Astrocyte (in vitro differentiated cells and primary cell): ENCODE data around the gene TNRC18. TPM values are rescaled to one million over a fixed set of nuclear protein-coding genes. Genes with fewer than 3 reads are reported as not detected.

Experiments used
- DNase-seq: peaks from one replicate; pipeline ENCODE4 v3.0.0-alpha.2; 2010; ENCODE audit warnings: low read depth
- FAIRE-seq: peaks from 2 replicates; lab custom pipeline; 2011; peaks lifted over from hg19 to GRCh38; lab: Jason Lieb, UNC
- H2AFZ ChIP-seq: 2 replicates; pipeline ENCODE4 v1.6.0; 2012; ENCODE audit warnings: low read depth, low read length, inconsistent platforms
- H3K27ac ChIP-seq: 2 replicates; pipeline ENCODE4 v1.5.1; 2011; ENCODE audit warnings: low read depth, low read length, inconsistent platforms
- H3K27me3 ChIP-seq: 2 replicates; pipeline ENCODE4 v1.6.0; 2011; ENCODE audit warnings: low read length, inconsistent platforms; ENCODE audit not compliant: insufficient read depth
- H3K36me3 ChIP-seq: 2 replicates; pipeline ENCODE4 v1.5.1; 2011; ENCODE audit warnings: low read length, inconsistent platforms; ENCODE audit not compliant: insufficient read depth
- H3K4me1 ChIP-seq: 2 replicates; pipeline ENCODE4 v1.5.1; 2011; ENCODE audit warnings: low read length, inconsistent platforms; ENCODE audit not compliant: insufficient read depth
- H3K4me2 ChIP-seq: 2 replicates; pipeline ENCODE4 v1.6.0; 2012; ENCODE audit warnings: low read length, inconsistent platforms
- H3K4me3 ChIP-seq: 2 replicates; pipeline ENCODE4 v1.5.1; 2011; ENCODE audit warnings: low read depth, mild to moderate bottlenecking, low read length, inconsistent platforms; ENCODE audit not compliant: insufficient read depth
- H3K79me2 ChIP-seq: 2 replicates; pipeline ENCODE4 v1.6.0; 2012; ENCODE audit warnings: mild to moderate bottlenecking, low read length, inconsistent platforms; ENCODE audit not compliant: insufficient read depth
- H3K9ac ChIP-seq: 2 replicates; pipeline ENCODE4 v1.6.0; 2012; ENCODE audit warnings: mild to moderate bottlenecking, low read length, inconsistent platforms
- H3K9me3 ChIP-seq: 2 replicates; pipeline ENCODE4 v1.5.1; 2012; ENCODE audit warnings: low read depth, mild to moderate bottlenecking, low read length, inconsistent platforms; ENCODE audit not compliant: insufficient read depth
- H4K20me1 ChIP-seq: 2 replicates; pipeline ENCODE4 v1.6.0; 2012; ENCODE audit warnings: low read length, inconsistent platforms; ENCODE audit not compliant: insufficient read depth
- H3K27ac Mint-ChIP-seq: one replicate; pipeline ENCODE4 v1.8.0; 2021; ENCODE audit warnings: mild to moderate bottlenecking, mixed read lengths; ENCODE audit not compliant: unreplicated experiment
- H3K27me3 Mint-ChIP-seq: one replicate; pipeline ENCODE4 v1.8.0; 2021; ENCODE audit warnings: low read depth, mixed read lengths; ENCODE audit not compliant: unreplicated experiment
- H3K36me3 Mint-ChIP-seq: one replicate; pipeline ENCODE4 v1.8.0; 2021; ENCODE audit warnings: low read depth, mixed read lengths; ENCODE audit not compliant: unreplicated experiment
- H3K4me1 Mint-ChIP-seq: one replicate; pipeline ENCODE4 v1.8.0; 2021; ENCODE audit warnings: low read depth, mixed read lengths; ENCODE audit not compliant: unreplicated experiment
- H3K4me3 Mint-ChIP-seq: one replicate; pipeline ENCODE4 v1.8.0; 2021; ENCODE audit warnings: mild to moderate bottlenecking, moderate library complexity, mixed read lengths; ENCODE audit not compliant: unreplicated experiment
- H3K9me3 Mint-ChIP-seq: one replicate; pipeline ENCODE4 v1.8.0; 2021; ENCODE audit warnings: mild to moderate bottlenecking, mixed read lengths; ENCODE audit not compliant: unreplicated experiment
- CTCF ChIP-seq: IDR thresholded peaks from 2 replicates; pipeline ENCODE4 v1.5.1; 2011; ENCODE audit warnings: low read depth, mild to moderate bottlenecking, inconsistent platforms, low read length, moderate library complexity; ENCODE audit not compliant: insufficient read depth
- EZH2 ChIP-seq: IDR thresholded peaks from 2 replicates; pipeline ENCODE4 v1.6.1; 2012; ENCODE audit warnings: mild to moderate bottlenecking, low read length, inconsistent platforms; ENCODE audit not compliant: insufficient read depth
- total RNA-seq: library from RNA; stranded (reverse); gene quantifications from 2 replicates; pipeline ENCODE4 v1.2.1, GENCODE V29; 2021

Gene TNRC18
- total RNA-seq, 1 donor from 2014 or later: 84.3 TPM

- Histone ChIP-seq H3K4me2 (no peak overlapping the region), H3K4me3 (no peak overlapping the region), H3K4me1 (no peaks in the 10 kb centered on the region), H4K20me1 (no peaks in the 10 kb centered on the region), H3K79me2 (no peaks in the 10 kb centered on the region), H3K27me3 (no peaks in the 10 kb centered on the region), H3K36me3 (no peaks in the 10 kb centered on the region), H2AFZ (no peak overlapping the region), H3K27ac (no peak overlapping the region), H3K9me3 (no peaks in the 10 kb centered on the region), H3K9ac (no peak overlapping the region)
- peaks cover 2% of the 10 kb centered on the region for H3K27me3 Mint-ChIP-seq
- H3K4me1 Mint-ChIP-seq: no peaks in the 10 kb centered on the region
- no peak overlapping the region for H3K27ac Mint-ChIP-seq
- FAIRE-seq: no peak
- H3K36me3 Mint-ChIP-seq: peaks cover 2% of the 10 kb centered on the region
- no peak for TF ChIP-seq EZH2
- no peak for TF ChIP-seq CTCF
- no peak for DNase-seq
- no peak overlapping the region for H3K4me3 Mint-ChIP-seq
- no peaks in the 10 kb centered on the region for H3K9me3 Mint-ChIP-seq
Measured at GRCh38 chr7:5463031-5463430, 39.4 kb upstream of the TNRC18 start.

GRCh38 chr7:5462216-5462615 lies 38.6 kb upstream of the TNRC18 start:
- no peak for DNase-seq

More at GRCh38 chr7:5462216-5462615, 38.6 kb upstream of the TNRC18 start:
- Histone ChIP-seq H3K4me2 (no peak overlapping the region), H3K27ac (no peak overlapping the region), H3K79me2 (no peaks in the 10 kb centered on the region), H3K4me3 (no peak overlapping the region), H3K9me3 (no peaks in the 10 kb centered on the region), H4K20me1 (no peaks in the 10 kb centered on the region), H3K4me1 (no peaks in the 10 kb centered on the region), H2AFZ (no peak overlapping the region), H3K36me3 (no peaks in the 10 kb centered on the region), H3K9ac (no peak overlapping the region), H3K27me3 (no peaks in the 10 kb centered on the region)
- Mint-ChIP-seq H3K27me3 (peaks cover 2% of the 10 kb centered on the region), H3K4me3 (no peak overlapping the region), H3K4me1 (no peaks in the 10 kb centered on the region), H3K27ac (peak overlapping the region; percentile 9), H3K36me3 (no peaks in the 10 kb centered on the region), H3K9me3 (no peaks in the 10 kb centered on the region)
- TF ChIP-seq CTCF: no peak
- FAIRE-seq: no peak
